Measurements from ENCODE around the gene SMIM45.

GRCh38 chr22:41917375-41917902 lies 34.5 kb upstream of the SMIM45 start:
- no peak for TF ChIP-seq ZNF274 (IDR thresholded peaks at IDR 0.05; ENCODE audit: low read depth, low read length)
- TF ChIP-seq YY1 (IDR thresholded peaks at IDR 0.05; ENCODE audit: insufficient read depth, insufficient read length): no peak
- TF ChIP-seq SUZ12 (IDR thresholded peaks at IDR 0.05; ENCODE audit: extremely low read depth, insufficient read depth, insufficient read length): no peak

All from NT2/D1 (cell line).